Psoas muscle (tissue), 8 donors: ENCODE measurements around the gene MUC5B. TPM values are rescaled to one million over a fixed set of nuclear protein-coding genes. Genes with fewer than 3 reads are reported as not detected.

Source experiments
- ATAC-seq, 4 donors: fragments of 200-7000 bp; cut with Tn5 transposase; one replicate each; pipeline ENCODE4 v1.9.1; 2020; ENCODE audit warnings: moderate library complexity in 3 of 4, mild to moderate bottlenecking in 2 of 4
- DNase-seq, 2 donors: peaks; one replicate each; pipeline ENCODE4 v3.0.0-alpha.2; 2020
- H3K27ac ChIP-seq: fragments of 200-600 bp; one replicate; pipeline ENCODE4 v1.8.0; 2022
- H3K27me3 ChIP-seq, 3 donors: fragments of 200-600 bp in 1 of 3; one replicate each; pipeline versions ENCODE4 v1.6.1 to v1.8.0; 2013 to 2022; ENCODE audit warnings: low read length in 2 of 3, mild to moderate bottlenecking in 2 of 3, moderate library complexity in 1 of 3; ENCODE audit not compliant: insufficient read depth in 3 of 3
- H3K36me3 ChIP-seq, 2 donors: fragments of 200-600 bp in 1 of 2; one replicate each; pipeline versions ENCODE4 v1.6.1 to v1.8.0; 2013 to 2022; ENCODE audit warnings: low read depth in 1 of 2, mild to moderate bottlenecking in 1 of 2, moderate library complexity in 1 of 2; ENCODE audit not compliant: insufficient read depth in 1 of 2
- H3K4me1 ChIP-seq: fragments of 200-600 bp; one replicate; pipeline ENCODE4 v1.8.0; 2022
- H3K4me3 ChIP-seq: fragments of 200-600 bp; one replicate; pipeline ENCODE4 v1.8.0; 2022; ENCODE audit warnings: mild to moderate bottlenecking
- H3K9me3 ChIP-seq: fragments of 200-600 bp; one replicate; pipeline ENCODE4 v1.8.0; 2022
- CTCF ChIP-seq: fragments of 200-600 bp; IDR thresholded peaks from one replicate; pipeline ENCODE4 v1.8.0; 2022; ENCODE audit warnings: antibody characterized with exemption
- WGBS, 3 donors: extraction: QIAGEN DNeasy Blood & Tissue Kit; methylation state at CpG; one replicate each; pipeline versions ENCODE4 v1.1.6 to v1.1.7; 2013; 5-methylcytosine and 5-hydroxymethylcytosine counted together
- intact Hi-C, 2 donors: fragments of 100-400 bp; cut with DNase I; formaldehyde crosslinking; loops; one replicate each; pipeline versions ENCODE4 v1.11.0 to v1.14.2; 2022
- polyA plus RNA-seq, 3 donors: library from polyadenylated mRNA; stranded (reverse); fragments of 200-250 nt; gene quantifications; one replicate each; pipeline ENCODE4 v1.2.3, GENCODE V29; 2013
- total RNA-seq, 4 donors: library from RNA; stranded (reverse); fragmentation: NEBNext Ultra II Directional in 2 of 4; extraction: Animal tissue kit (Norgen Biotek cat#: 25700) in 2 of 4; gene quantifications; one replicate each; pipeline versions ENCODE4 v1.2.1 to v1.2.4, GENCODE V29; 2021 to 2023
- donor health status: healthy with polysubstance abuse.
- donor health status: DM: no; HTN: no; CAD: no; lungs with moderate emphysema.
- donor health status: Bipolar disorder and iron deficiency.
- donor health status: healthy.
- donor health status: DM: yes; HTN: yes; CAD: no.
- donor health status: DM: no; HTN: no; CAD: no.
- donor health status: DM: no; HTN: no; CAD: no.
- donor health status: DM: yes; HTN: yes; CAD: no.

Gene MUC5B
- total and polyA plus RNA-seq, 7 donors = under 0.01 to 0.41 (median 0.11) TPM; not detected in 3

GRCh38 chr11:1226226-1226985 is 3.5 kb downstream of the MUC5B start:
- intact Hi-C loops = no loop called here
- H3K27ac ChIP-seq = no peak overlapping the region
- ATAC-seq = no peak
- H3K4me1 ChIP-seq = no peaks in the 10 kb centered on the region
- H3K9me3 ChIP-seq = no peaks in the 10 kb centered on the region
- TF ChIP-seq CTCF = no peak
- H3K36me3 ChIP-seq = no peaks in the 10 kb centered on the region
- peaks cover 0 to 80% (median 6%) of the 10 kb centered on the region in 3 donors for H3K27me3 ChIP-seq
- WGBS, 3 donors = 67 to 74% (median 68%) methylated on average over 37 to 41 of the region's 41 CpGs
- DNase-seq = peak; percentile 14 to 54
- H3K4me3 ChIP-seq = no peak overlapping the region

DNA sequence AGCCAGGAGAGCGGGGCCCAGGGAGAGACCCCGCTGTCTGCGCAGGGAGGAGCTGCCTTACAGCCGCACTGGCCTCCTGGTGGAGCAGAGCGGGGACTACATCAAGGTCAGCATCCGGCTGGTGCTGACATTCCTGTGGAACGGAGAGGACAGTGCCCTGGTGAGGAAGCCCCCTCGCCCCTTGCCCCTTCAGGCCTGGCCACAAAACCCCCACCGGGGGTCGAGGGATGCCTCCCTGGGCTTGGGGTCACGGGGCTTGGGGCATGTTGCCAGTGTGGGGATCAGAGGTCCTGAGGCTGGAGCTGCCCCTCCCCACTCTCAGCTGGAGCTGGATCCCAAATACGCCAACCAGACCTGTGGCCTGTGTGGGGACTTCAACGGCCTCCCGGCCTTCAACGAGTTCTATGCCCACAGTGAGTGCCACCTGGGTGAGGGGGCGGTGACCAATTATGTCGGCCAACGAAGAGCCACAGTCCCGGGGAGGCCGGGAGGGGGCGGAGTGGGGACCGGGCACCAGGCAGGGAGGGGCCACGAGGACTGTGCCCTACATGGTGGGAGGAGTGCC is 4.2 kb downstream of the MUC5B start:
- H3K27me3 ChIP-seq = peaks cover 0 to 80% (median 7%) of the 10 kb centered on the region in 3 donors

GRCh38 chr11:1227551-1228100 is 4.8 kb downstream of the MUC5B start:
- 66 to 71% (median 66%) methylated on average over 23 of the region's 23 CpGs for WGBS, 3 donors
- no peak overlapping the region for H3K27ac ChIP-seq
- peaks cover 0 to 76% (median 6%) of the 10 kb centered on the region in 3 donors for H3K27me3 ChIP-seq
- H3K36me3 ChIP-seq = no peaks in the 10 kb centered on the region
- TF ChIP-seq CTCF = no peak
- no peak overlapping the region for H3K4me3 ChIP-seq
- intact Hi-C loops = no loop called here
- ATAC-seq (no peak), DNase-seq (peak; percentile 7 to 44)
- H3K9me3 ChIP-seq = no peaks in the 10 kb centered on the region
- no peaks in the 10 kb centered on the region for H3K4me1 ChIP-seq

More for the DNA sequence above, 4.2 kb downstream of the MUC5B start:
- intact Hi-C loops = no loop called here
- TF ChIP-seq CTCF = no peak
- DNase-seq = peak; percentile 15 to 51
- no peak for ATAC-seq
- WGBS, 3 donors = 46 to 54% (median 52%) methylated on average over 21 to 23 of the region's 23 CpGs
- Histone ChIP-seq H3K27ac (no peak overlapping the region), H3K4me3 (no peak overlapping the region), H3K36me3 (no peaks in the 10 kb centered on the region), H3K4me1 (no peaks in the 10 kb centered on the region), H3K9me3 (no peaks in the 10 kb centered on the region)

DNA sequence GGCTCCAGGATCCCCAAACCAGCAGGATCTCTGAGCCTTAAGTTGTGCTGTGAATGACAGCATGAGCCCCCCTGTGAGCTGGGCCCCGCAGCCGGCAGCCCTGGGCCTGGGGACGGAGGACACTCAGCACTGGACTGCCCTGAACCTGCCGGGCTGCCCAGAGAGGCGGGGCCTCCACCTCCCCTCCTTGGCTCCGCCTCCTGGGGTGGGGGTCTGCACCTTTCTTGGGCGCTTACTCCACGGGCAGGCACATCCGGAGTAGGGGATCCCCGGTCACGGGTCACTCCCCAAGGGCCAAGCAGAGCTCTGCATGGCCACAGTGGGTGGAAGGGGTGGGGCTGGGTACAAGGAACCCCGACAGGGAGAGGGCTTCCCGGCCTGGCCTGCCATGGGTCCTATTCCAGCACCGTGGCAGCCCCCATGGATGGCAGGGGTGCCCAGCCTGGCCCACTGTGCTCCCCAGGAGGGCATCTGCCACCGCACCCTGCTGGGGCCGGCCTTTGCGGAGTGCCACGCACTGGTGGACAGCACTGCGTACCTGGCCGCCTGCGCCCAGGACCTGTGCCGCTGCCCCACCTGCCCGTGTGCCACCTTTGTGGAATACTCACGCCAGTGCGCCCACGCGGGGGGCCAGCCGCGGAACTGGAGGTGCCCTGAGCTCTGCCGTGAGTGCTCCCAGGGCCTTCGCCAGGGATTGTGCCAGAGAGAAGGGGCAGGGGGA is 5.4 kb downstream of the MUC5B start:
- no peaks in the 10 kb centered on the region for H3K9me3 ChIP-seq
- H3K27ac ChIP-seq = no peak overlapping the region
- H3K27me3 ChIP-seq = peaks cover 0 to 69% (median 6%) of the 10 kb centered on the region in 3 donors
- H3K36me3 ChIP-seq = no peaks in the 10 kb centered on the region
- ATAC-seq = no peak
- TF ChIP-seq CTCF = no peak
- whole genome bisulfite sequencing, 3 donors = 73 to 83% (median 81%) methylated on average over 27 to 31 of the region's 31 CpGs
- intact Hi-C loops = no loop called here
- H3K4me3 ChIP-seq = no peak overlapping the region
- no peaks in the 10 kb centered on the region for H3K4me1 ChIP-seq
- DNase-seq = peak; percentile 12 to 48
